HCT116 (cell line): ENCODE results near the gene ABCB10. TPM values are rescaled to one million over a fixed set of nuclear protein-coding genes. Genes with fewer than 3 reads are reported as not detected.

Experiments used
- ATAC-seq: fragments of 200-7000 bp; cut with Tn5 transposase; 2 replicates; pipeline ENCODE4 v1.9.1; 2020; ENCODE audit warnings: mild to moderate bottlenecking, moderate library complexity
- BruUV-seq: library from RNA; stranded (reverse); fragments of 400-500 nt; replicated peaks from 2 replicates; lab custom pipeline; 2021; lab: Mats Ljungman, UMichigan
- CTCF ChIA-PET: fragments of 300-600 bp; sonication (Branson Sonifier 250); formaldehyde crosslinking; loops from one replicate; lab custom pipeline; 2021; ENCODE audit warnings: antibody characterized with exemption; lab: Charles Lee
- POLR2A ChIA-PET: fragments of 300-600, 350-600 bp; sonication (Branson Sonifier 250); formaldehyde crosslinking; loops from one replicate; lab custom pipeline; 2021; ENCODE audit warnings: antibody characterized with exemption; lab: Charles Lee
- RAD21 ChIA-PET, 2 experiments: fragments of 300-600 bp; sonication (Branson Sonifier 250); formaldehyde crosslinking; loops; one replicate each; lab custom pipeline; 2023; ENCODE audit warnings: low total read pairs in 2 of 2; ENCODE audit not compliant: uncharacterized antibody in 2 of 2, unreplicated experiment in 2 of 2, low non-redundant PET in 1 of 2; lab: Charles Lee
- DNase-seq: peaks from one replicate; pipeline ENCODE4 v3.0.0-alpha.2; 2010; ENCODE audit warnings: low read depth, low spot score
- H2AFZ ChIP-seq: fragments of 200-600 bp; shearing (Covaris generic), sonication (generic); 2 replicates; pipeline ENCODE4 v1.6.1; 2017; ENCODE audit warnings: low read depth, mixed run types, mixed read lengths, antibody characterized with exemption, low read length; ENCODE audit not compliant: poor library complexity, severe bottlenecking
- H3K27ac ChIP-seq: 2 replicates; pipeline ENCODE4 v1.5.1; 2012; ENCODE audit warnings: low read depth, low read length
- H3K27me3 ChIP-seq: fragments of 200-600 bp; sonication (generic); 2 replicates; pipeline ENCODE4 v1.6.1; 2016; ENCODE audit warnings: mixed run types, low read length, mixed read lengths; ENCODE audit not compliant: insufficient read depth
- H3K36me3 ChIP-seq, 2 experiments: fragments of 200-500 bp in 1 of 2; fragments of 200-600 bp in 1 of 2; sonication (Bioruptor generic) in 1 of 2; sonication (generic) in 1 of 2; 2 replicates each; pipeline versions ENCODE4 v1.5.1 to v1.6.1; 2014 to 2016; ENCODE audit warnings: low read length in 2 of 2, inconsistent platforms in 1 of 2, mixed read lengths in 1 of 2, mixed run types in 1 of 2; ENCODE audit not compliant: insufficient read depth in 2 of 2, control insufficient read depth in 1 of 2
- H3K4me1 ChIP-seq, 2 experiments: fragments of 200-600 bp in 1 of 2; sonication (generic) in 1 of 2; 2 replicates each; pipeline versions ENCODE4 v1.5.1 to v1.6.1; 2012 to 2017; ENCODE audit warnings: low read length in 2 of 2, inconsistent platforms in 1 of 2, mild to moderate bottlenecking in 1 of 2, mixed read lengths in 1 of 2, mixed run types in 1 of 2, moderate library complexity in 1 of 2; ENCODE audit not compliant: insufficient read depth in 2 of 2, control insufficient read depth in 1 of 2
- H3K4me2 ChIP-seq: fragments of 200-600 bp; sonication (generic); 2 replicates; pipeline ENCODE4 v1.6.1; 2017; ENCODE audit warnings: mixed run types, low read length, mixed read lengths
- H3K4me3 ChIP-seq, 2 experiments: fragments of 200-600 bp in 1 of 2; sonication (generic) in 1 of 2; replicated peaks in 1 of 2; 2 replicates each; pipeline ENCODE4 v1.5.1; 2011 to 2016; ENCODE audit warnings: low read length in 2 of 2, control low read depth in 1 of 2, low read depth in 1 of 2, mild to moderate bottlenecking in 1 of 2, mixed read lengths in 1 of 2, mixed run types in 1 of 2
- H3K79me2 ChIP-seq: fragments of 200-600 bp; sonication (generic); 2 replicates; pipeline ENCODE4 v1.6.1; 2017; ENCODE audit warnings: mild to moderate bottlenecking, mixed run types, low read length, moderate library complexity, mixed read lengths; ENCODE audit not compliant: insufficient read depth
- H3K9ac ChIP-seq: fragments of 200-600 bp; sonication (generic); 2 replicates; pipeline ENCODE4 v1.6.1; 2016; ENCODE audit warnings: low read length, mixed read lengths
- H3K9me2 ChIP-seq: fragments of 200-600 bp; sonication (generic), shearing (Covaris generic); 2 replicates; pipeline ENCODE4 v1.6.1; 2017; ENCODE audit warnings: mixed run types, mild to moderate bottlenecking, moderate library complexity; ENCODE audit not compliant: insufficient read depth
- H3K9me3 ChIP-seq, 2 experiments: fragments of 200-500 bp in 1 of 2; fragments of 200-600 bp in 1 of 2; sonication (Bioruptor generic) in 1 of 2; sonication (generic) in 1 of 2; 2 replicates each; pipeline ENCODE4 v1.6.1; 2014 to 2017; ENCODE audit warnings: low read length in 2 of 2, mixed read lengths in 2 of 2, inconsistent platforms in 1 of 2, low read depth in 1 of 2, mild to moderate bottlenecking in 1 of 2, mixed run types in 1 of 2, moderate library complexity in 1 of 2; ENCODE audit not compliant: control insufficient read depth in 1 of 2, insufficient read depth in 1 of 2
- H4K20me1 ChIP-seq: fragments of 200-600 bp; sonication (generic), shearing (Covaris generic); 2 replicates; pipeline ENCODE4 v1.6.1; 2017; ENCODE audit warnings: mixed run types, mild to moderate bottlenecking, moderate library complexity; ENCODE audit not compliant: insufficient read depth
- ATF3 ChIP-seq: IDR thresholded peaks from 2 replicates; pipeline ENCODE4 v1.6.1; 2012
- CBX3 ChIP-seq: IDR thresholded peaks from 2 replicates; pipeline ENCODE4 v1.6.1; 2012; ENCODE audit warnings: low read depth
- CTCF ChIP-seq, 3 experiments: fragments of 200-600 bp in 1 of 3; sonication (generic) in 1 of 3; IDR thresholded peaks in 2 of 3; conservative IDR thresholded peaks in 1 of 3; 2 replicates each; pipeline ENCODE4 v1.5.1; 2012 to 2017; ENCODE audit warnings: low read depth in 2 of 3, low read length in 2 of 3, antibody characterized with exemption in 1 of 3, borderline replicate concordance in 1 of 3, control low read depth in 1 of 3, mild to moderate bottlenecking in 1 of 3, mixed read lengths in 1 of 3, mixed run types in 1 of 3, moderate library complexity in 1 of 3; ENCODE audit not compliant: insufficient read depth in 1 of 3
- EGR1 ChIP-seq: IDR thresholded peaks from 2 replicates; pipeline ENCODE4 v1.6.1; 2012; ENCODE audit warnings: low read depth
- ELF1 ChIP-seq: IDR thresholded peaks from 2 replicates; pipeline ENCODE4 v1.6.1; 2012; ENCODE audit warnings: low read depth, borderline replicate concordance
- EZH2 ChIP-seq: fragments of 200-600 bp; sonication (generic); IDR thresholded peaks from 2 replicates; pipeline ENCODE4 v1.6.1; 2017; ENCODE audit warnings: antibody characterized with exemption, mixed run types
- EZH2phosphoT487 ChIP-seq: fragments of 200-600 bp; IDR thresholded peaks from 2 replicates; pipeline ENCODE4 v1.6.1; 2018; ENCODE audit warnings: antibody characterized with exemption, borderline replicate concordance
- JUND ChIP-seq: IDR thresholded peaks from 2 replicates; pipeline ENCODE4 v1.6.1; 2012
- POLR2A ChIP-seq: IDR thresholded peaks from 2 replicates; pipeline ENCODE4 v1.7.0; 2011; ENCODE audit warnings: borderline replicate concordance; ENCODE audit not compliant: insufficient read depth, insufficient read length; ENCODE audit errors: extremely low read depth
- SP1 ChIP-seq: IDR thresholded peaks from 2 replicates; pipeline ENCODE4 v1.6.1; 2012; ENCODE audit warnings: low read depth
- TCF7L2 ChIP-seq: IDR thresholded peaks from 2 replicates; pipeline ENCODE4 v1.7.0; 2011; ENCODE audit warnings: borderline replicate concordance, inconsistent platforms; ENCODE audit not compliant: insufficient read depth, insufficient read length; ENCODE audit errors: extremely low read depth
- ZFX ChIP-seq: fragments of 450-650 bp; IDR thresholded peaks from 2 replicates; pipeline ENCODE4 v1.6.1; 2017
- ZNF274 ChIP-seq: fragments of 200-500 bp; sonication (Bioruptor generic); IDR thresholded peaks from 2 replicates; pipeline ENCODE4 v1.6.1; 2014; ENCODE audit warnings: mild to moderate bottlenecking, low read depth, low read length, inconsistent platforms
- intact Hi-C: fragments of 100-400 bp; cut with micrococcal nuclease; formaldehyde crosslinking; loops from 2 replicates; pipeline ENCODE4 v1.10.0; 2022
- total RNA-seq: library from RNA; stranded (reverse); gene quantifications from one replicate; pipeline ENCODE4 v1.2.1, GENCODE V29; 2021; ENCODE audit not compliant: unreplicated experiment

ABCB10 gene
- total RNA-seq, 1 experiment from 2014 or later: 20.3 TPM

GRCh38 chr1:229470406-229471043 is 88.0 kb downstream of the ABCB10 start:
- POLR2A ChIA-PET: no interaction called here
- Histone ChIP-seq H3K4me3 (no peak overlapping the region), H3K79me2 (no peaks in the 10 kb centered on the region; the same call in 1 of the 2 replicates), H3K9me2 (no peaks in the 10 kb centered on the region), H4K20me1 (no peaks in the 10 kb centered on the region), H3K27me3 (no peaks in the 10 kb centered on the region), H2AFZ (no peak overlapping the region), H3K4me2 (no peak overlapping the region), H3K9ac (no peak overlapping the region), H3K4me1 (no peaks in the 10 kb centered on the region), H3K9me3 (no peaks in the 10 kb centered on the region), H3K27ac (no peak overlapping the region), H3K36me3 (peaks cover 16 to 32% of the 10 kb centered on the region in 2 experiments)
- DNase-seq (no peak), ATAC-seq (no peak)
- no peak for TF ChIP-seq TCF7L2
- no TSS peak for BruUV-seq
- CTCF ChIA-PET: no interaction called here
- intact Hi-C loops: no loop called here
- RAD21 ChIA-PET: no interaction called here

GRCh38 chr1:229466887-229467286 is 91.6 kb downstream of the ABCB10 start:
- no peak overlapping the region for H3K9ac ChIP-seq
- no peaks in the 10 kb centered on the region for H3K4me1 ChIP-seq
- ATAC-seq: no peak
- intact Hi-C loops: no loop called here
- no peak overlapping the region for H2AFZ ChIP-seq
- H3K27ac ChIP-seq: no peak overlapping the region
- no peaks in the 10 kb centered on the region for H3K9me3 ChIP-seq
- RAD21 ChIA-PET: no interaction called here
- no peak for DNase-seq
- no peak overlapping the region for H3K4me3 ChIP-seq
- no peaks in the 10 kb centered on the region for H4K20me1 ChIP-seq
- TF ChIP-seq SP1 (no peak), CTCF (IDR thresholded peaks at IDR 0.05 in 2 of 3, conservative IDR thresholded peaks at IDR 0.05 in 1 of 3; ENCODE audit: borderline replicate concordance in 1 of 3, insufficient read depth in 1 of 3, low read depth in 2 of 3, low read length in 2 of 3) (no peak), EZH2 (no peak), EZH2phosphoT487 (no peak), TCF7L2 (no peak), ELF1 (no peak), JUND (no peak), ZFX (no peak), ATF3 (no peak), POLR2A (no peak), EGR1 (no peak), ZNF274 (no peak), CBX3 (no peak)
- H3K79me2 ChIP-seq: no peaks in the 10 kb centered on the region; the same call in 1 of the 2 replicates
- H3K36me3 ChIP-seq: peaks cover 26 to 41% of the 10 kb centered on the region in 2 experiments
- CTCF ChIA-PET: no interaction called here
- no peak overlapping the region for H3K4me2 ChIP-seq
- H3K27me3 ChIP-seq: no peaks in the 10 kb centered on the region
- no TSS peak for BruUV-seq
- H3K9me2 ChIP-seq: no peaks in the 10 kb centered on the region
- POLR2A ChIA-PET: no interaction called here
